IPS-18a (cell line): Measurements from ENCODE around the gene CHD6.

ENCODE experiments used
- H3K27ac ChIP-seq: one replicate; pipeline ENCODE4 v1.5.1; 2013; ENCODE audit warnings: low read length
- H3K27me3 ChIP-seq: one replicate; pipeline ENCODE4 v1.6.1; 2013; ENCODE audit warnings: mild to moderate bottlenecking, low read length; ENCODE audit not compliant: control insufficient read depth, insufficient read depth
- H3K36me3 ChIP-seq: one replicate; pipeline ENCODE4 v1.6.1; 2013; ENCODE audit warnings: low read depth, low read length; ENCODE audit not compliant: control insufficient read depth
- H3K4me1 ChIP-seq: one replicate; pipeline ENCODE4 v1.6.1; 2013; ENCODE audit warnings: low read depth, low read length; ENCODE audit not compliant: control insufficient read depth
- H3K4me3 ChIP-seq: one replicate; pipeline ENCODE4 v1.5.1; 2013; ENCODE audit warnings: low read length
- H3K9ac ChIP-seq: one replicate; pipeline ENCODE4 v1.6.1; 2013; ENCODE audit warnings: mild to moderate bottlenecking, low read length, moderate library complexity
- H3K9me3 ChIP-seq: one replicate; pipeline ENCODE4 v1.6.1; 2013; ENCODE audit warnings: low read depth, low read length; ENCODE audit not compliant: control insufficient read depth

The CHD6 gene, protein sequence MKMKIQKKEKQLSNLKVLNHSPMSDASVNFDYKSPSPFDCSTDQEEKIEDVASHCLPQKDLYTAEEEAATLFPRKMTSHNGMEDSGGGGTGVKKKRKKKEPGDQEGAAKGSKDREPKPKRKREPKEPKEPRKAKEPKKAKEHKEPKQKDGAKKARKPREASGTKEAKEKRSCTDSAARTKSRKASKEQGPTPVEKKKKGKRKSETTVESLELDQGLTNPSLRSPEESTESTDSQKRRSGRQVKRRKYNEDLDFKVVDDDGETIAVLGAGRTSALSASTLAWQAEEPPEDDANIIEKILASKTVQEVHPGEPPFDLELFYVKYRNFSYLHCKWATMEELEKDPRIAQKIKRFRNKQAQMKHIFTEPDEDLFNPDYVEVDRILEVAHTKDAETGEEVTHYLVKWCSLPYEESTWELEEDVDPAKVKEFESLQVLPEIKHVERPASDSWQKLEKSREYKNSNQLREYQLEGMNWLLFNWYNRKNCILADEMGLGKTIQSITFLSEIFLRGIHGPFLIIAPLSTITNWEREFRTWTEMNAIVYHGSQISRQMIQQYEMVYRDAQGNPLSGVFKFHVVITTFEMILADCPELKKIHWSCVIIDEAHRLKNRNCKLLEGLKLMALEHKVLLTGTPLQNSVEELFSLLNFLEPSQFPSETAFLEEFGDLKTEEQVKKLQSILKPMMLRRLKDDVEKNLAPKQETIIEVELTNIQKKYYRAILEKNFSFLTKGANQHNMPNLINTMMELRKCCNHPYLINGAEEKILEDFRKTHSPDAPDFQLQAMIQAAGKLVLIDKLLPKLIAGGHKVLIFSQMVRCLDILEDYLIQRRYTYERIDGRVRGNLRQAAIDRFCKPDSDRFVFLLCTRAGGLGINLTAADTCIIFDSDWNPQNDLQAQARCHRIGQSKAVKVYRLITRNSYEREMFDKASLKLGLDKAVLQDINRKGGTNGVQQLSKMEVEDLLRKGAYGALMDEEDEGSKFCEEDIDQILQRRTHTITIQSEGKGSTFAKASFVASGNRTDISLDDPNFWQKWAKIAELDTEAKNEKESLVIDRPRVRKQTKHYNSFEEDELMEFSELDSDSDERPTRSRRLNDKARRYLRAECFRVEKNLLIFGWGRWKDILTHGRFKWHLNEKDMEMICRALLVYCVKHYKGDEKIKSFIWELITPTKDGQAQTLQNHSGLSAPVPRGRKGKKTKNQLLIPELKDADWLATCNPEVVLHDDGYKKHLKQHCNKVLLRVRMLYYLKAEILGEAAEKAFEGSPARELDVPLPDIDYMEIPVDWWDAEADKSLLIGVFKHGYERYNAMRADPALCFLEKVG (N-terminal part only)

GRCh38 chr20:41617902-41618806 is at the start of gene CHD6:
Gene CHD6 (minus strand): TSS chr20:41618377. CDS start chr20:41551337, 67,040 bp downstream.
- H3K4me3 ChIP-seq = peak within 1 kb of the TSS; percentile 87
- peaks cover 44% of the 10 kb centered on the region for H3K4me1 ChIP-seq
- no peaks in the 10 kb centered on the region for H3K27me3 ChIP-seq
- H3K36me3 ChIP-seq = no peaks in the 10 kb centered on the region
- H3K27ac ChIP-seq = no peak within 1 kb of the TSS
- peak within 1 kb of the TSS; percentile 80 for H3K9ac ChIP-seq
- H3K9me3 ChIP-seq = no peaks in the 10 kb centered on the region

DNA sequence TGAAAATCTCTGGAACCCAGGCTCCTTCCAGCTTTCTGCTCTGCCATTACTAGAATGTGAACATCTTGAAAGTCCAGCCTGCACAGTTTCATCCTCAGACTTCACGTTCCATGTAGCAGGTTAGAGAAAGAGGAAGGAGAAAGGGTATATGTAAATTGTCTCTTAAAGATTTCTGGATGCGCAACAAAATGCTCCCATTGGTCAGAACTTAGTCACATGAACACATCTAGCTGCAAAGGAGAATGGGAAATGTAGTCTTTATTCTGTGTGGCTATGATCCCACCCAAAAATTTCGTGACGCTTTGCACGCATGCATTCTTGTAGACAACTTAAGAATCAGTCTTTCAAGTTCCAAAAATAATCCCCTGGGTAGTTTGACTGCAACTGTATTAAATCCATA is 46.4 kb upstream of the CHD6 start:
- no peaks in the 10 kb centered on the region for H3K27me3 ChIP-seq
- H3K4me3 ChIP-seq = peak overlapping the region; percentile 35
- H3K9me3 ChIP-seq = no peaks in the 10 kb centered on the region
- no peak overlapping the region for H3K27ac ChIP-seq
- no peaks in the 10 kb centered on the region for H3K36me3 ChIP-seq
- H3K9ac ChIP-seq = no peak overlapping the region
- H3K4me1 ChIP-seq = peaks cover 3% of the 10 kb centered on the region

DNA sequence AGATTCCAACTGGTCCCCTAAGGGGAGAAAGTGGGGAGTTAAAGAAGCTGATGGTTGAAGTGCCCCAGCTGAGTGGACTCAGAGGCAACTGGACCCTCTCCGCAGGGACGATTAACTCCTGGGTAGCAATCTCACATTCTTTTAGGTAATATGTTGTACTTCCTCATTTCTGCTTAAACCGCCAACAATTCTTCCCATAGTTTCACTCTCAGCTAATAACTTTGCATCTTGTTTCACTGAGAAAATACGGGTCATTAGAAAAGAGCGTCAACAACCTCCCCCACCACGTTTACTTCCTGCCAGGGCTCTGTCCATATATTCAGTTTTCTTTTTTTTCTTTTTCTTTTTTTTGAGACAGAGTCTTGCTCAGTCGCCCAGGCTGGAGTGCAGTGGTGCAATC is 39.5 kb upstream of the CHD6 start:
- Histone ChIP-seq H3K4me3 (no peak overlapping the region), H3K36me3 (no peaks in the 10 kb centered on the region), H3K27me3 (no peaks in the 10 kb centered on the region), H3K9ac (no peak overlapping the region), H3K9me3 (no peaks in the 10 kb centered on the region), H3K27ac (no peak overlapping the region), H3K4me1 (no peaks in the 10 kb centered on the region)

DNA sequence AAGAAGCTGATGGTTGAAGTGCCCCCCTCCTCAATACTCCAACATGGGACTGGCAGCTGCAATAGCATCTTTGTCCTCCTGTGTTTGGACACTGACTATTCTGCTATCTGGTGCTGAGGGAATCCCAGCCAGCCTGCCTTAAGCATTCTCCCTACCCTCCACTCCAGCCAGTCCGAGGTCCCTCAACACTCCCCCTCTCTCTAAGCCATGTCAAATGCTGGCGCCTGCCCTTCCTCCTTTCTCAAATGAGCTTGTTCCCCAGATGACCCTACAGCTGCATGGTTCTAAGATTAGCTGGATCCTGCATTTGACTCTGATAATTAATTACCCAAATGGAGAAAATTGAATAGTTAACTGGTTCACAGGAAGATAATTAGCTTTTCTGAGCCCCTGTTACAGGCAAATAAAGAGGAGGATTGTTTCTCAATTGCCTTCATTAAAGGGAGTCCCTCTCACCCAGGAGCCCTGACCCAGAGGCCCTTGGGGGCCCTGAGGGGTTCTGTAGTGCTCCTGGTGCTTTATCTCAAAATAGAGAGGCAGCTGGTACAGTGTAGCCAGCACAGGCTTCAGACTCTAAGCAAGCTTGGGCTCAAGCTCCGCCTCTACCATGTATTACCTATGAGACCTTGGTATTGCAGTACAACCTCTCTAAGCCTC is 37.9 kb upstream of the CHD6 start:
- Histone ChIP-seq H3K36me3 (no peaks in the 10 kb centered on the region), H3K9me3 (no peaks in the 10 kb centered on the region), H3K4me1 (peaks cover 2% of the 10 kb centered on the region), H3K4me3 (no peak overlapping the region), H3K27ac (no peak overlapping the region), H3K9ac (no peak overlapping the region), H3K27me3 (no peaks in the 10 kb centered on the region)

GRCh38 chr20:41654884-41655283 is 36.7 kb upstream of the CHD6 start:
- no peak overlapping the region for H3K27ac ChIP-seq
- H3K4me1 ChIP-seq = peaks cover 12% of the 10 kb centered on the region
- no peak overlapping the region for H3K9ac ChIP-seq

GRCh38 chr20:41654292-41654691 is 36.1 kb upstream of the CHD6 start:
- no peaks in the 10 kb centered on the region for H3K27me3 ChIP-seq
- H3K27ac ChIP-seq = no peak overlapping the region
- no peak overlapping the region for H3K9ac ChIP-seq
- no peaks in the 10 kb centered on the region for H3K36me3 ChIP-seq
- H3K4me3 ChIP-seq = no peak overlapping the region
- peaks cover 17% of the 10 kb centered on the region for H3K4me1 ChIP-seq
- no peaks in the 10 kb centered on the region for H3K9me3 ChIP-seq

More at GRCh38 chr20:41654884-41655283, 36.7 kb upstream of the CHD6 start:
- Histone ChIP-seq H3K9me3 (no peaks in the 10 kb centered on the region), H3K36me3 (no peaks in the 10 kb centered on the region), H3K4me3 (no peak overlapping the region), H3K27me3 (no peaks in the 10 kb centered on the region)

- Histone ChIP-seq H3K4me1 (peaks cover 17% of the 10 kb centered on the region), H3K9me3 (no peaks in the 10 kb centered on the region), H3K9ac (no peak overlapping the region), H3K4me3 (no peak overlapping the region), H3K27ac (no peak overlapping the region), H3K36me3 (no peaks in the 10 kb centered on the region), H3K27me3 (no peaks in the 10 kb centered on the region)
These were observed 32.2 kb upstream of the CHD6 start for GRCh38 chr20:41650231-41650948.

GRCh38 chr20:41649489-41649888 is 31.3 kb upstream of the CHD6 start:
- Histone ChIP-seq H3K27me3 (no peaks in the 10 kb centered on the region), H3K4me1 (peaks cover 17% of the 10 kb centered on the region), H3K9me3 (no peaks in the 10 kb centered on the region), H3K4me3 (no peak overlapping the region), H3K9ac (no peak overlapping the region), H3K27ac (no peak overlapping the region), H3K36me3 (no peaks in the 10 kb centered on the region)

GRCh38 chr20:41645372-41645771 is 27.2 kb upstream of the CHD6 start:
- no peak overlapping the region for H3K4me3 ChIP-seq
- no peak overlapping the region for H3K9ac ChIP-seq
- H3K4me1 ChIP-seq = peaks cover 10% of the 10 kb centered on the region
- no peaks in the 10 kb centered on the region for H3K9me3 ChIP-seq
- H3K27me3 ChIP-seq = no peaks in the 10 kb centered on the region
- no peaks in the 10 kb centered on the region for H3K36me3 ChIP-seq
- H3K27ac ChIP-seq = no peak overlapping the region

- no peak overlapping the region for H3K27ac ChIP-seq
- H3K9me3 ChIP-seq = no peaks in the 10 kb centered on the region
- no peaks in the 10 kb centered on the region for H3K27me3 ChIP-seq
- H3K4me3 ChIP-seq = no peak overlapping the region
- H3K9ac ChIP-seq = no peak overlapping the region
- H3K36me3 ChIP-seq = no peaks in the 10 kb centered on the region
- H3K4me1 ChIP-seq = peaks cover 7% of the 10 kb centered on the region
These were observed 25.3 kb upstream of the CHD6 start for GRCh38 chr20:41643504-41643938.
